Large intestine (tissue), 3 donors: ENCODE results near the gene SLC38A1. TPM values are rescaled to one million over a fixed set of nuclear protein-coding genes. Genes with fewer than 3 reads are reported as not detected.
"Not testable (repeated sequence)": the region's sequence is repeated elsewhere in the genome, so short reads cannot be mapped to it uniquely, and the experiment has no call there.

Experiments
- DNase-seq, 2 donors: peaks; one replicate each; pipeline versions ENCODE4 v3.0.0 to v3.0.0-alpha.2; 2013
- H3K27ac ChIP-seq: one replicate; pipeline ENCODE4 v1.5.1; 2013; ENCODE audit warnings: low read length
- H3K27me3 ChIP-seq: 2 replicates; pipeline ENCODE4 v1.6.1; 2013; ENCODE audit warnings: low read length; ENCODE audit not compliant: control insufficient read depth, insufficient read depth
- H3K36me3 ChIP-seq: 2 replicates; pipeline ENCODE4 v1.6.1; 2013; ENCODE audit warnings: low read length; ENCODE audit not compliant: control insufficient read depth, insufficient read depth
- H3K4me1 ChIP-seq: one replicate; pipeline ENCODE4 v1.6.1; 2013; ENCODE audit warnings: low read length; ENCODE audit not compliant: control insufficient read depth, insufficient read depth
- H3K4me3 ChIP-seq: one replicate; pipeline ENCODE4 v1.5.1; 2013; ENCODE audit warnings: low read length
- H3K9me3 ChIP-seq: one replicate; pipeline ENCODE4 v1.6.1; 2013; ENCODE audit warnings: mild to moderate bottlenecking, low read depth, low read length, moderate library complexity; ENCODE audit not compliant: control insufficient read depth
- WGBS: methylation state at CpG from one replicate; pipeline ENCODE4 v1.1.5; 2013; ENCODE audit warnings: low lambda C conversion rate; ENCODE audit not compliant: insufficient coverage; 5-methylcytosine and 5-hydroxymethylcytosine counted together
- polyA plus RNA-seq: library from polyadenylated mRNA; unstranded; fragments of 120-200 nt; gene quantifications from one replicate; pipeline ENCODE4 v1.2.1, GENCODE V29; 2013

SLC38A1 gene
- polyA plus RNA-seq, 1 donor: 52.9 TPM

- DNase-seq: no peak
- no peaks in the 10 kb centered on the region for H3K27me3 ChIP-seq
- H3K4me3 ChIP-seq: no peak overlapping the region
- H3K27ac ChIP-seq: no peak overlapping the region
- peaks cover 2% of the 10 kb centered on the region for H3K36me3 ChIP-seq
- WGBS: 100% methylated on average over 1 of the region's 3 CpGs
- peaks cover 21% of the 10 kb centered on the region for H3K4me1 ChIP-seq
- H3K9me3 ChIP-seq: no peaks in the 10 kb centered on the region
Measured at GRCh38 chr12:46256942-46257341, 11.9 kb downstream of the SLC38A1 start.

GRCh38 chr12:46253544-46254162 is 15.2 kb downstream of the SLC38A1 start:
- Histone ChIP-seq H3K36me3 (peaks cover 2% of the 10 kb centered on the region), H3K9me3 (no peaks in the 10 kb centered on the region), H3K4me3 (no peak overlapping the region), H3K27me3 (no peaks in the 10 kb centered on the region), H3K4me1 (no peaks in the 10 kb centered on the region), H3K27ac (no peak overlapping the region)
- DNase-seq: no peak
- no CpG with 5 or more reads among the region's 2 CpGs for WGBS

GRCh38 chr12:46251994-46252393 is 16.8 kb downstream of the SLC38A1 start:
- H3K27ac ChIP-seq, H3K4me3 ChIP-seq: not testable (repeated sequence)
- WGBS: no CpG with 5 or more reads among the region's 5 CpGs

GRCh38 chr12:46249960-46250359 is 18.9 kb downstream of the SLC38A1 start:
- not testable (repeated sequence) for DNase-seq

More at GRCh38 chr12:46251994-46252393, 16.8 kb downstream of the SLC38A1 start:
- H3K9me3 ChIP-seq, DNase-seq, H3K27me3 ChIP-seq, H3K4me1 ChIP-seq, H3K36me3 ChIP-seq: not testable (repeated sequence)

GRCh38 chr12:46246021-46246700 is 22.7 kb downstream of the SLC38A1 start:
- DNase-seq: no peak

More at GRCh38 chr12:46249960-46250359, 18.9 kb downstream of the SLC38A1 start:
- no CpG with 5 or more reads among the region's 4 CpGs for WGBS
- H3K27ac ChIP-seq, H3K4me1 ChIP-seq, H3K36me3 ChIP-seq, H3K27me3 ChIP-seq, H3K9me3 ChIP-seq, H3K4me3 ChIP-seq: not testable (repeated sequence)

GRCh38 chr12:46244997-46245396 is 23.8 kb downstream of the SLC38A1 start:
- Histone ChIP-seq H3K27me3 (no peaks in the 10 kb centered on the region), H3K36me3 (peaks cover 6% of the 10 kb centered on the region), H3K27ac (no peak overlapping the region), H3K4me1 (no peaks in the 10 kb centered on the region), H3K4me3 (no peak overlapping the region), H3K9me3 (peaks cover 4% of the 10 kb centered on the region)
- no peak for DNase-seq

More at GRCh38 chr12:46246021-46246700, 22.7 kb downstream of the SLC38A1 start:
- Histone ChIP-seq H3K36me3 (peaks cover 6% of the 10 kb centered on the region), H3K27me3 (no peaks in the 10 kb centered on the region), H3K4me3 (no peak overlapping the region), H3K4me1 (no peaks in the 10 kb centered on the region), H3K27ac (no peak overlapping the region), H3K9me3 (peaks cover 4% of the 10 kb centered on the region)
- WGBS: no CpG with 5 or more reads among the region's 15 CpGs

- no peak overlapping the region for H3K27ac ChIP-seq
Measured at GRCh38 chr12:46244273-46244915, 24.4 kb downstream of the SLC38A1 start.

GRCh38 chr12:46242569-46242968 is 26.3 kb downstream of the SLC38A1 start:
- WGBS: 100% methylated on average over 1 of the region's 2 CpGs
- Histone ChIP-seq H3K4me1 (no peaks in the 10 kb centered on the region), H3K36me3 (peaks cover 13% of the 10 kb centered on the region), H3K9me3 (peaks cover 4% of the 10 kb centered on the region), H3K27ac (no peak overlapping the region), H3K4me3 (no peak overlapping the region), H3K27me3 (no peaks in the 10 kb centered on the region)
- DNase-seq: no peak

More at GRCh38 chr12:46244273-46244915, 24.4 kb downstream of the SLC38A1 start:
- peaks cover 4% of the 10 kb centered on the region for H3K9me3 ChIP-seq
- WGBS: 100% methylated on average over 1 of the region's 1 CpG
- H3K27me3 ChIP-seq: no peaks in the 10 kb centered on the region
- peaks cover 9% of the 10 kb centered on the region for H3K36me3 ChIP-seq
- no peaks in the 10 kb centered on the region for H3K4me1 ChIP-seq
- DNase-seq: no peak
- no peak overlapping the region for H3K4me3 ChIP-seq

GRCh38 chr12:46240436-46240835 is 28.4 kb downstream of the SLC38A1 start:
- H3K4me3 ChIP-seq: no peak overlapping the region
- no peaks in the 10 kb centered on the region for H3K4me1 ChIP-seq
- H3K27me3 ChIP-seq: no peaks in the 10 kb centered on the region
- peaks cover 14% of the 10 kb centered on the region for H3K36me3 ChIP-seq
- peaks cover 4% of the 10 kb centered on the region for H3K9me3 ChIP-seq
- DNase-seq: no peak
- 100% methylated on average over 1 of the region's 7 CpGs for WGBS
- no peak overlapping the region for H3K27ac ChIP-seq

- no CpG with 5 or more reads among the region's 1 CpG for WGBS
- no peak overlapping the region for H3K27ac ChIP-seq
Measured at GRCh38 chr12:46238821-46239220, 30.0 kb downstream of the SLC38A1 start.

More at GRCh38 chr12:46238821-46239220, 30.0 kb downstream of the SLC38A1 start:
- peaks cover 11% of the 10 kb centered on the region for H3K36me3 ChIP-seq
- no peak overlapping the region for H3K4me3 ChIP-seq
- DNase-seq: no peak
- no peaks in the 10 kb centered on the region for H3K27me3 ChIP-seq
- H3K4me1 ChIP-seq: no peaks in the 10 kb centered on the region
- no peaks in the 10 kb centered on the region for H3K9me3 ChIP-seq
